Midbrain (tissue), 1 donor: ENCODE measurements around the gene GPC6.
"Not testable (repeated sequence)": the region's sequence is repeated elsewhere in the genome, so short reads cannot be mapped to it uniquely, and the experiment has no call there.

Experiments used
- DNase-seq: peaks from one replicate; lab custom pipeline; 2025; lab: John Stamatoyannopoulos, UW

GPC6 gene

GRCh38 chr13:94301487-94301886 is 1074.9 kb downstream of the GPC6 start:
- DNase-seq = no peak

- not testable (repeated sequence) for DNase-seq
These were observed 1076.4 kb downstream of the GPC6 start for GRCh38 chr13:94302847-94303565.

GRCh38 chr13:94303644-94304174 is 1077.1 kb downstream of the GPC6 start:
- no peak for DNase-seq

GRCh38 chr13:94305033-94305432 is 1078.4 kb downstream of the GPC6 start:
- no peak for DNase-seq

- no peak for DNase-seq
These were observed 1078.9 kb downstream of the GPC6 start for GRCh38 chr13:94305463-94305862.

GRCh38 chr13:94305934-94306333 is 1079.3 kb downstream of the GPC6 start:
- DNase-seq = no peak

- no peak for DNase-seq
These were observed 1082.2 kb downstream of the GPC6 start for GRCh38 chr13:94308832-94309231.

GRCh38 chr13:94309576-94309975 is 1083.0 kb downstream of the GPC6 start:
- DNase-seq = no peak

GRCh38 chr13:94309997-94310855 is 1083.6 kb downstream of the GPC6 start:
- no peak for DNase-seq

GRCh38 chr13:94311893-94312292 is 1085.3 kb downstream of the GPC6 start:
- no peak for DNase-seq

- DNase-seq = no peak
These were observed 1086.1 kb downstream of the GPC6 start for GRCh38 chr13:94312511-94313216.

GRCh38 chr13:94313321-94313910 is 1086.8 kb downstream of the GPC6 start:
- no peak for DNase-seq

- no peak for DNase-seq
These were observed 1087.3 kb downstream of the GPC6 start for GRCh38 chr13:94313926-94314325.

- DNase-seq = no peak
These were observed 1088.6 kb downstream of the GPC6 start for GRCh38 chr13:94315188-94315587.

- DNase-seq = peak; percentile 18
These were observed 1090.5 kb downstream of the GPC6 start for GRCh38 chr13:94317063-94317491.

- DNase-seq = no peak
These were observed 1091.8 kb downstream of the GPC6 start for GRCh38 chr13:94318418-94318817.

GRCh38 chr13:94319501-94319900 is 1092.9 kb downstream of the GPC6 start:
- no peak for DNase-seq

GRCh38 chr13:94322925-94323763 is 1096.5 kb downstream of the GPC6 start:
- no peak for DNase-seq

- DNase-seq = no peak
These were observed 1097.5 kb downstream of the GPC6 start for GRCh38 chr13:94323764-94324758.
